WTC11 (cell line): ENCODE results near the gene CEP70. TPM values are rescaled to one million over a fixed set of nuclear protein-coding genes. Genes with fewer than 3 reads are reported as not detected.
"Not testable (repeated sequence)": the region's sequence is repeated elsewhere in the genome, so short reads cannot be mapped to it uniquely, and the experiment has no call there.

Experiments used
- ATAC-seq: fragments of 200-7000 bp; cut with Tn5 transposase; 2 replicates; pipeline ENCODE4 v1.10.0; 2021; ENCODE audit warnings: mild to moderate bottlenecking, moderate library complexity
- CTCF ChIA-PET: fragments of 300-600 bp; sonication (Branson Sonifier 250); formaldehyde crosslinking; loops from one replicate; lab custom pipeline; 2021; ENCODE audit warnings: antibody characterized with exemption; lab: Charles Lee
- POLR2A ChIA-PET: fragments of 350-600 bp; sonication (Branson Sonifier 250); formaldehyde crosslinking; loops from one replicate; lab custom pipeline; 2021; ENCODE audit warnings: antibody characterized with exemption; lab: Charles Lee
- DNase-seq: peaks from one replicate; pipeline ENCODE4 v3.0.0; 2021; ENCODE audit warnings: low spot score
- H3K27ac Mint-ChIP-seq: 2 replicates; pipeline ENCODE4 v1.8.0; 2021; ENCODE audit warnings: mixed read lengths
- H3K27me3 Mint-ChIP-seq: 2 replicates; pipeline ENCODE4 v1.8.0; 2021; ENCODE audit warnings: low read depth, mild to moderate bottlenecking, moderate library complexity, mixed read lengths
- H3K36me3 Mint-ChIP-seq: 2 replicates; pipeline ENCODE4 v1.8.0; 2021; ENCODE audit warnings: mixed read lengths
- H3K4me1 Mint-ChIP-seq: 2 replicates; pipeline ENCODE4 v1.8.0; 2022; ENCODE audit warnings: mixed read lengths
- H3K4me3 Mint-ChIP-seq: 2 replicates; pipeline ENCODE4 v1.8.0; 2021; ENCODE audit warnings: mild to moderate bottlenecking, moderate library complexity, mixed read lengths
- H3K9me3 Mint-ChIP-seq: 2 replicates; pipeline ENCODE4 v1.8.0; 2021; ENCODE audit warnings: mixed read lengths
- ELF4 ChIP-seq: sonication (generic); formaldehyde crosslinking; IDR thresholded peaks from 2 replicates; pipeline ENCODE4 v1.8.1; 2022; ENCODE audit warnings: low read depth, mild to moderate bottlenecking, moderate library complexity, missing genetic modification reagents
- GRHL2 ChIP-seq: fragments of 250-450 bp; sonication (Bioruptor Pico); IDR thresholded peaks from 2 replicates; pipeline ENCODE4 v1.8.0; 2022; ENCODE audit warnings: mild to moderate bottlenecking, moderate library complexity; ENCODE audit not compliant: insufficient replicate concordance, severe bottlenecking
- IRF1 ChIP-seq: sonication (generic); formaldehyde crosslinking; IDR thresholded peaks from 2 replicates; pipeline ENCODE4 v1.8.0; 2023; ENCODE audit warnings: missing genetic modification reagents
- KAT7 ChIP-seq: sonication (generic); formaldehyde crosslinking; IDR thresholded peaks from 2 replicates; pipeline ENCODE4 v1.8.1; 2023; ENCODE audit warnings: missing genetic modification reagents, mild to moderate bottlenecking, borderline replicate concordance
- NFE2L1 ChIP-seq: sonication (generic); formaldehyde crosslinking; IDR thresholded peaks from 2 replicates; pipeline ENCODE4 v1.8.1; 2023; ENCODE audit warnings: missing genetic modification reagents
- NFYB ChIP-seq: sonication (generic); formaldehyde crosslinking; conservative IDR thresholded peaks from 2 replicates; pipeline ENCODE4 v1.8.0; 2022; ENCODE audit warnings: low read depth, missing genetic modification reagents
- NR3C1 ChIP-seq: sonication (generic); formaldehyde crosslinking; conservative IDR thresholded peaks from 2 replicates; pipeline ENCODE4 v1.8.1; 2023; ENCODE audit warnings: low read depth, mild to moderate bottlenecking, missing genetic modification reagents
- PRRX2 ChIP-seq: fragments of 250-450 bp; sonication (Bioruptor Pico); IDR thresholded peaks from 2 replicates; pipeline ENCODE4 v1.8.0; 2021; ENCODE audit warnings: mild to moderate bottlenecking
- SMAD4 ChIP-seq: sonication (generic); formaldehyde crosslinking; IDR thresholded peaks from 2 replicates; pipeline ENCODE4 v1.8.0; 2022; ENCODE audit warnings: mild to moderate bottlenecking, missing genetic modification reagents
- USF1 ChIP-seq: sonication (generic); formaldehyde crosslinking; IDR thresholded peaks from 2 replicates; pipeline ENCODE4 v1.8.0; 2022; ENCODE audit warnings: mild to moderate bottlenecking, missing genetic modification reagents
- ZNF396 ChIP-seq: fragments of 250-450 bp; sonication (Bioruptor Pico); IDR thresholded peaks from 2 replicates; pipeline ENCODE4 v1.8.0; 2021; ENCODE audit warnings: mild to moderate bottlenecking, moderate library complexity, borderline replicate concordance
- ZNF423 ChIP-seq: fragments of 250-450 bp; sonication (Bioruptor Pico); IDR thresholded peaks from 2 replicates; pipeline ENCODE4 v2.1.2; 2022; ENCODE audit warnings: mild to moderate bottlenecking, moderate library complexity
- ZNF532 ChIP-seq: fragments of 250-450 bp; sonication (Bioruptor Pico); IDR thresholded peaks from 2 replicates; pipeline ENCODE4 v1.9.0; 2021; ENCODE audit warnings: mild to moderate bottlenecking, borderline replicate concordance
- total RNA-seq: library from RNA; stranded (reverse); gene quantifications from 3 replicates; pipeline ENCODE4 v1.2.3, GENCODE V29; 2021
- TF ChIP-seq, protein P1 (sequence below): sonication (generic); formaldehyde crosslinking; IDR thresholded peaks from 2 replicates; pipeline ENCODE4 v1.8.0; 2023; ENCODE audit warnings: mild to moderate bottlenecking, missing genetic modification reagents
- TF ChIP-seq, protein P2 (sequence below): sonication (generic); formaldehyde crosslinking; IDR thresholded peaks from 2 replicates; pipeline ENCODE4 v1.8.1; 2023; ENCODE audit warnings: mild to moderate bottlenecking, missing genetic modification reagents, moderate library complexity
- TF ChIP-seq, protein P3 (sequence below): sonication (generic); formaldehyde crosslinking; conservative IDR thresholded peaks from 2 replicates; pipeline ENCODE4 v1.8.1; 2023; ENCODE audit warnings: mild to moderate bottlenecking, low read depth, missing genetic modification reagents, moderate library complexity

Gene CEP70
- total RNA-seq, 1 experiment from 2014 or later = 27.2 TPM

DNA sequence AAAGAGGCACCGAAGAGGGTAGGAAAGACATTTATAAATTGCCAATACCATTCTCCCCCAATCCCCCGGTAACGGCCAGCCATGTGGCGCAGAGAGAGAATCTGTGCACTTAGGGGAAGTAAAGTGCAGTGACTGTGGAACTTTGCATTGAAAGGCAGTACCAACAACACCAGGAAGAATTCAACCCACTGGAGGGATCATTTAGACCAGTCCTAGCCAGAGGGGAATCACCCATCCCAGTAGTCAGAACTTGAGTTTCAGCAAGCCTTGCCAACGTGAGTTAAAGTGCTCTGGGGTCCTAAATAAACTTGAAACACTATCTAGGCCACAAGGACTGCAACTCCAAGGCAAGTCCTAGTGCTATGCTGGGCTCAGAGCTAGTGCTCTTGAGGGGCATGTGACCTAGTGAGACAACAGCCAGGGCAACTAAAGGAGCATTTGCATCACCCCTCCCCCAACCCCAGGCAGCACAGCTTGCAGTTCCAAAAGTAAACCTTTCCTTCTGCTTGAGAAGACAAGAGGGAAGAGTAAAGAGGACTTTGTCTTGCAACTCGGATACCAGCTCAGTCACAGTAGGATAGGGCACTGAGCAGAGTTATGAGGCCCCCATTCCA, 15.0 kb downstream of the CEP70 start:
- DNase-seq = no peak
- H3K27me3 Mint-ChIP-seq = no peaks in the 10 kb centered on the region
- peaks cover 28% of the 10 kb centered on the region for H3K36me3 Mint-ChIP-seq
- TF ChIP-seq IRF1 (CRISPR knock-in tag) (no peak), USF1 (CRISPR knock-in tag) (peak; percentile 80)
- TF ChIP-seq, protein P1, sequence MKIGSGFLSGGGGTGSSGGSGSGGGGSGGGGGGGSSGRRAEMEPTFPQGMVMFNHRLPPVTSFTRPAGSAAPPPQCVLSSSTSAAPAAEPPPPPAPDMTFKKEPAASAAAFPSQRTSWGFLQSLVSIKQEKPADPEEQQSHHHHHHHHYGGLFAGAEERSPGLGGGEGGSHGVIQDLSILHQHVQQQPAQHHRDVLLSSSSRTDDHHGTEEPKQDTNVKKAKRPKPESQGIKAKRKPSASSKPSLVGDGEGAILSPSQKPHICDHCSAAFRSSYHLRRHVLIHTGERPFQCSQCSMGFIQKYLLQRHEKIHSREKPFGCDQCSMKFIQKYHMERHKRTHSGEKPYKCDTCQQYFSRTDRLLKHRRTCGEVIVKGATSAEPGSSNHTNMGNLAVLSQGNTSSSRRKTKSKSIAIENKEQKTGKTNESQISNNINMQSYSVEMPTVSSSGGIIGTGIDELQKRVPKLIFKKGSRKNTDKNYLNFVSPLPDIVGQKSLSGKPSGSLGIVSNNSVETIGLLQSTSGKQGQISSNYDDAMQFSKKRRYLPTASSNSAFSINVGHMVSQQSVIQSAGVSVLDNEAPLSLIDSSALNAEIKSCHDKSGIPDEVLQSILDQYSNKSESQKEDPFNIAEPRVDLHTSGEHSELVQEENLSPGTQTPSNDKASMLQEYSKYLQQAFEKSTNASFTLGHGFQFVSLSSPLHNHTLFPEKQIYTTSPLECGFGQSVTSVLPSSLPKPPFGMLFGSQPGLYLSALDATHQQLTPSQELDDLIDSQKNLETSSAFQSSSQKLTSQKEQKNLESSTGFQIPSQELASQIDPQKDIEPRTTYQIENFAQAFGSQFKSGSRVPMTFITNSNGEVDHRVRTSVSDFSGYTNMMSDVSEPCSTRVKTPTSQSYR (CRISPR knock-in tag) = 0 out of 2 replicates have a peak, but pooled peaks have one; percentile 31
- TF ChIP-seq, protein P2, sequence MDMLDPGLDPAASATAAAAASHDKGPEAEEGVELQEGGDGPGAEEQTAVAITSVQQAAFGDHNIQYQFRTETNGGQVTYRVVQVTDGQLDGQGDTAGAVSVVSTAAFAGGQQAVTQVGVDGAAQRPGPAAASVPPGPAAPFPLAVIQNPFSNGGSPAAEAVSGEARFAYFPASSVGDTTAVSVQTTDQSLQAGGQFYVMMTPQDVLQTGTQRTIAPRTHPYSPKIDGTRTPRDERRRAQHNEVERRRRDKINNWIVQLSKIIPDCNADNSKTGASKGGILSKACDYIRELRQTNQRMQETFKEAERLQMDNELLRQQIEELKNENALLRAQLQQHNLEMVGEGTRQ = peak; percentile 83
- peak overlapping the region; percentile 76 for H3K27ac Mint-ChIP-seq
- H3K4me3 Mint-ChIP-seq = no peak overlapping the region
- CTCF ChIA-PET = interaction anchor here (1.3 to 2.0 kb wide), 4 partner anchors 15 to 357 kb away, joined by 5 to 8 read pairs (median 6); partner anchors contain the start of gene CEP70
- H3K4me1 Mint-ChIP-seq = peaks cover 26% of the 10 kb centered on the region
- H3K9me3 Mint-ChIP-seq = peaks cover 27% of the 10 kb centered on the region
- ATAC-seq = peak; percentile 83
- POLR2A ChIA-PET = interaction anchor here (0.6 to 1.6 kb wide), 2 partner anchors 15 to 83 kb away, joined by 3 to 4 read pairs; partner anchors contain the start of gene CEP70

- peaks cover 26% of the 10 kb centered on the region for H3K4me1 Mint-ChIP-seq
- DNase-seq = no peak
- TF ChIP-seq ZNF396 (CRISPR knock-in tag) (no peak), ZNF423 (CRISPR knock-in tag) (no peak), NFYB (CRISPR knock-in tag) (no peak), PRRX2 (no peak), NFE2L1 (CRISPR knock-in tag) (no peak)
- TF ChIP-seq, protein P3, sequence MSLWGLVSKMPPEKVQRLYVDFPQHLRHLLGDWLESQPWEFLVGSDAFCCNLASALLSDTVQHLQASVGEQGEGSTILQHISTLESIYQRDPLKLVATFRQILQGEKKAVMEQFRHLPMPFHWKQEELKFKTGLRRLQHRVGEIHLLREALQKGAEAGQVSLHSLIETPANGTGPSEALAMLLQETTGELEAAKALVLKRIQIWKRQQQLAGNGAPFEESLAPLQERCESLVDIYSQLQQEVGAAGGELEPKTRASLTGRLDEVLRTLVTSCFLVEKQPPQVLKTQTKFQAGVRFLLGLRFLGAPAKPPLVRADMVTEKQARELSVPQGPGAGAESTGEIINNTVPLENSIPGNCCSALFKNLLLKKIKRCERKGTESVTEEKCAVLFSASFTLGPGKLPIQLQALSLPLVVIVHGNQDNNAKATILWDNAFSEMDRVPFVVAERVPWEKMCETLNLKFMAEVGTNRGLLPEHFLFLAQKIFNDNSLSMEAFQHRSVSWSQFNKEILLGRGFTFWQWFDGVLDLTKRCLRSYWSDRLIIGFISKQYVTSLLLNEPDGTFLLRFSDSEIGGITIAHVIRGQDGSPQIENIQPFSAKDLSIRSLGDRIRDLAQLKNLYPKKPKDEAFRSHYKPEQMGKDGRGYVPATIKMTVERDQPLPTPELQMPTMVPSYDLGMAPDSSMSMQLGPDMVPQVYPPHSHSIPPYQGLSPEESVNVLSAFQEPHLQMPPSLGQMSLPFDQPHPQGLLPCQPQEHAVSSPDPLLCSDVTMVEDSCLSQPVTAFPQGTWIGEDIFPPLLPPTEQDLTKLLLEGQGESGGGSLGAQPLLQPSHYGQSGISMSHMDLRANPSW (CRISPR knock-in tag) = no peak
- TF ChIP-seq, all 79 proteins: peak for 0
- H3K27me3 Mint-ChIP-seq = no peaks in the 10 kb centered on the region
- POLR2A ChIA-PET = no interaction called here
- H3K4me3 Mint-ChIP-seq = no peak overlapping the region
- CTCF ChIA-PET = interaction anchor here (1.3 kb wide), 1 partner anchor 337 kb away, joined by 3 read pairs; no protein-coding TSS in a partner anchor
- ATAC-seq = no peak
- no peak overlapping the region for H3K27ac Mint-ChIP-seq
- peaks cover 37% of the 10 kb centered on the region for H3K36me3 Mint-ChIP-seq
- peaks cover 36% of the 10 kb centered on the region for H3K9me3 Mint-ChIP-seq
Measured at GRCh38 chr3:138578141-138578540, 15.9 kb downstream of the CEP70 start.

DNA sequence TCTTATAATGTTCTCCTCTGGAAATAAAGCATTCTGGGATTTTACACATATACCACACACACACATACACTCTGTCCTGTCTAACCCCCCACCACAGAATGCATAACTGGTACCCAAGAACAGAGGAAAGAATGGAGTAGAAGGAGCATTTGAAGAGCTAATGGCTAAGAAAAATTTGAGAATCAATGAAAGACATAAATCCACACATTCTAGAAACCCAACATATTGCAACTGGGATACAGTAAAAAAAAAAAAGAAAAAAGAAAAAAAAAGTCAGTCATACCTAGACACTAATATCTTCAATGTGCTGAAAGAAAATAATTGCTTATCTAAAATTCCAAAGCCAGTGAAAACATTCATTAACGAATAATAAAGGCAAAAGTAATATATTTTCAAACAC, 20.9 kb downstream of the CEP70 start:
- no peak overlapping the region for H3K27ac Mint-ChIP-seq
- POLR2A ChIA-PET = no interaction called here
- TF ChIP-seq SMAD4 (CRISPR knock-in tag) (no peak), GRHL2 (CRISPR knock-in tag) (no peak), ELF4 (no peak), KAT7 (CRISPR knock-in tag) (no peak), NR3C1 (CRISPR knock-in tag) (no peak), ZNF532 (no peak)
- TF ChIP-seq, all 79 proteins: peak for 0
- no peaks in the 10 kb centered on the region for H3K27me3 Mint-ChIP-seq
- DNase-seq = no peak
- no peak for ATAC-seq
- H3K4me1 Mint-ChIP-seq = no peaks in the 10 kb centered on the region; the same call in 1 of the 2 replicates
- H3K9me3 Mint-ChIP-seq = peaks cover 39% of the 10 kb centered on the region
- no peak overlapping the region for H3K4me3 Mint-ChIP-seq
- CTCF ChIA-PET = no interaction called here
- H3K36me3 Mint-ChIP-seq = peaks cover 50% of the 10 kb centered on the region

DNA sequence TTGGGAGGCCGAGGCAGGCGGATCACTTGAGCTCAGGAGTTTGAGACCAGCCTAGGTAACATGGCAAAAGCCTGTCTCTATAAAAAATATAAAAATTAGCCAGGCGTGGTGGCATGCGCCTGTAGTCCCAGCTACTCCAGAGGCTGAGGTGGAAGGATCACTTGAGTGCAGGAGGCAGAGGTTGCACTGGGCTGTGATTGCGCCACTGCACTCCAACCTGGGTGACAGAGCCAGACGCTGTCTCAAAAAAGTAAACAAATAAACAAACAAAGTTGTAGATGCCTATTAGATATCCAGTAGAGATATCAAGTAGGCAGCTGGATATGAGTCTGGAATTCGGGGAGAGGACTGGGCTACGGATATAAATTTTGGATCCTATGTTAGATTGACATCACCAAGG, 24.4 kb downstream of the CEP70 start:
- H3K27ac Mint-ChIP-seq, DNase-seq, H3K4me3 Mint-ChIP-seq, ATAC-seq, CTCF ChIA-PET, POLR2A ChIA-PET, H3K4me1 Mint-ChIP-seq, H3K27me3 Mint-ChIP-seq: not testable (repeated sequence)
- Mint-ChIP-seq H3K36me3 (peaks cover 38% of the 10 kb centered on the region), H3K9me3 (peaks cover 27% of the 10 kb centered on the region)
